Hindlimb muscle (tissue), 1 donor: ENCODE measurements around the gene SRGAP2B. TPM values are rescaled to one million over a fixed set of nuclear protein-coding genes. Genes with fewer than 3 reads are reported as not detected.
"Not testable (repeated sequence)": the region's sequence is repeated elsewhere in the genome, so short reads cannot be mapped to it uniquely, and the experiment has no call there.

Experiments
- DNase-seq: peaks from one replicate; pipeline ENCODE4 v3.0.0-alpha.2; 2013
- polyA plus RNA-seq: library from polyadenylated mRNA; unstranded; fragments of 120-200 nt; gene quantifications from one replicate; pipeline ENCODE4 v1.2.1, GENCODE V29; 2013; ENCODE audit not compliant: insufficient read length

The SRGAP2B gene
- polyA plus RNA-seq, 1 donor = 48.0 TPM

GRCh38 chr1:145041519-145041918 is 53.6 kb downstream of the SRGAP2B start:
- not testable (repeated sequence) for DNase-seq

- DNase-seq = not testable (repeated sequence)
Measured at GRCh38 chr1:145036019-145036418, 59.1 kb downstream of the SRGAP2B start.

GRCh38 chr1:145033523-145033922 is 61.6 kb downstream of the SRGAP2B start:
- not testable (repeated sequence) for DNase-seq

GRCh38 chr1:145027251-145027650 is 67.9 kb downstream of the SRGAP2B start:
- not testable (repeated sequence) for DNase-seq

GRCh38 chr1:145025286-145025685 is 69.8 kb downstream of the SRGAP2B start:
- not testable (repeated sequence) for DNase-seq

- DNase-seq = not testable (repeated sequence)
Measured at GRCh38 chr1:145022259-145022658, 72.9 kb downstream of the SRGAP2B start.

- DNase-seq = not testable (repeated sequence)
Measured at GRCh38 chr1:145021749-145022148, 73.4 kb downstream of the SRGAP2B start.

- DNase-seq = not testable (repeated sequence)
Measured at GRCh38 chr1:145019709-145020108, 75.4 kb downstream of the SRGAP2B start.

- DNase-seq = not testable (repeated sequence)
Measured at GRCh38 chr1:145017725-145018124, 77.4 kb downstream of the SRGAP2B start.

- DNase-seq = not testable (repeated sequence)
Measured at GRCh38 chr1:145016492-145016862, 78.7 kb downstream of the SRGAP2B start.

- not testable (repeated sequence) for DNase-seq
Measured at GRCh38 chr1:145015744-145016491, 79.2 kb downstream of the SRGAP2B start.

- DNase-seq = not testable (repeated sequence)
Measured at GRCh38 chr1:145013353-145013752, 81.8 kb downstream of the SRGAP2B start.

GRCh38 chr1:145011811-145012210 is 83.3 kb downstream of the SRGAP2B start:
- DNase-seq = not testable (repeated sequence)

GRCh38 chr1:145010580-145010979 is 84.5 kb downstream of the SRGAP2B start:
- DNase-seq = not testable (repeated sequence)

GRCh38 chr1:145009928-145010327 is 85.2 kb downstream of the SRGAP2B start:
- not testable (repeated sequence) for DNase-seq

- not testable (repeated sequence) for DNase-seq
Measured at GRCh38 chr1:145008388-145008787, 86.7 kb downstream of the SRGAP2B start.

GRCh38 chr1:145005142-145005541 is 90.0 kb downstream of the SRGAP2B start:
- not testable (repeated sequence) for DNase-seq

GRCh38 chr1:145001381-145001780 is 93.7 kb downstream of the SRGAP2B start:
- not testable (repeated sequence) for DNase-seq

GRCh38 chr1:145000743-145001326 is 94.3 kb downstream of the SRGAP2B start:
- DNase-seq = not testable (repeated sequence)

- DNase-seq = not testable (repeated sequence)
Measured at GRCh38 chr1:145000074-145000742, 94.9 kb downstream of the SRGAP2B start.

- DNase-seq = not testable (repeated sequence)
Measured at GRCh38 chr1:144998981-144999273, 96.2 kb downstream of the SRGAP2B start.

GRCh38 chr1:144998134-144998980 is 96.8 kb downstream of the SRGAP2B start:
- not testable (repeated sequence) for DNase-seq
